Stimulated activated CD8-positive, alpha-beta memory T cell treated with anti-CD3 and anti-CD28 coated beads, Interleukin-15, amount 100 ng/mL, for 24 hours (primary cell): Measurements from ENCODE around the gene SPIN1.

Source experiments
- DNase-seq: peaks from one replicate; pipeline ENCODE4 v3.0.0-alpha.2; 2020; ENCODE audit warnings: low read depth

SPIN1 gene

GRCh38 chr9:88498880-88499279 lies 110.6 kb downstream of the SPIN1 start:
- no peak for DNase-seq

GRCh38 chr9:88501086-88501485 lies 112.8 kb downstream of the SPIN1 start:
- DNase-seq: no peak

- no peak for DNase-seq
Observed at GRCh38 chr9:88502552-88503034, 114.3 kb downstream of the SPIN1 start.

GRCh38 chr9:88503081-88503844 lies 115.0 kb downstream of the SPIN1 start:
- DNase-seq: no peak

GRCh38 chr9:88503845-88504764 lies 115.9 kb downstream of the SPIN1 start:
- DNase-seq: no peak

- DNase-seq: no peak
Observed at GRCh38 chr9:88508326-88508725, 120.1 kb downstream of the SPIN1 start.

- DNase-seq: no peak
Observed at GRCh38 chr9:88511906-88512305, 123.7 kb downstream of the SPIN1 start.

- no peak for DNase-seq
Observed at GRCh38 chr9:88514247-88514646, 126.0 kb downstream of the SPIN1 start.

- DNase-seq: no peak
Observed at GRCh38 chr9:88521308-88521707, 133.1 kb downstream of the SPIN1 start.

GRCh38 chr9:88522360-88522759 lies 134.1 kb downstream of the SPIN1 start:
- DNase-seq: no peak

- no peak for DNase-seq
Observed at GRCh38 chr9:88523056-88523455, 134.8 kb downstream of the SPIN1 start.

- no peak for DNase-seq
Observed at GRCh38 chr9:88524911-88525310, 136.7 kb downstream of the SPIN1 start.

GRCh38 chr9:88527618-88528017 lies 139.4 kb downstream of the SPIN1 start:
- no peak for DNase-seq
